OCI-LY1 (cell line): ENCODE measurements around the gene UBE2G2.

Experiments
- H2AFZ ChIP-seq: fragments of 200-600 bp; sonication (generic), shearing (Covaris generic); 2 replicates; pipeline ENCODE4 v1.6.0; 2014; ENCODE audit warnings: antibody characterized with exemption, mild to moderate bottlenecking, low read length
- H3F3A ChIP-seq: fragments of 200-600 bp; sonication (generic), shearing (Covaris generic); 2 replicates; pipeline ENCODE4 v1.6.0; 2014; ENCODE audit warnings: mild to moderate bottlenecking, antibody characterized with exemption, low read length, moderate library complexity; ENCODE audit not compliant: insufficient read depth
- H3K27ac ChIP-seq: fragments of 200-600 bp; sonication (generic); 2 replicates; pipeline ENCODE4 v1.5.1; 2014; ENCODE audit warnings: low read length, mixed run types, mild to moderate bottlenecking, low read depth; ENCODE audit not compliant: poor library complexity, severe bottlenecking
- H3K27me3 ChIP-seq: fragments of 200-600 bp; sonication (generic); 2 replicates; pipeline ENCODE4 v1.6.0; 2014; ENCODE audit warnings: antibody characterized with exemption, mild to moderate bottlenecking, low read length, moderate library complexity; ENCODE audit not compliant: insufficient read depth
- H3K36me3 ChIP-seq: fragments of 200-600 bp; sonication (generic); 2 replicates; pipeline ENCODE4 v1.6.1; 2014; ENCODE audit warnings: mild to moderate bottlenecking, antibody characterized with exemption, low read length, moderate library complexity, mixed read lengths; ENCODE audit not compliant: insufficient read depth
- H3K4me1 ChIP-seq: fragments of 200-600 bp; sonication (generic); 2 replicates; pipeline ENCODE4 v1.5.1; 2014; ENCODE audit warnings: mild to moderate bottlenecking, low read length, moderate library complexity; ENCODE audit not compliant: insufficient read depth, severe bottlenecking
- H3K4me2 ChIP-seq: fragments of 200-600 bp; sonication (generic), shearing (Covaris generic); 2 replicates; pipeline ENCODE4 v1.6.1; 2014; ENCODE audit warnings: low read length
- H3K4me3 ChIP-seq: fragments of 200-600 bp; sonication (generic); 2 replicates; pipeline ENCODE4 v1.5.1; 2014; ENCODE audit warnings: low read length, low read depth, mild to moderate bottlenecking, mixed read lengths; ENCODE audit not compliant: poor library complexity, severe bottlenecking
- H3K79me2 ChIP-seq: fragments of 200-600 bp; shearing (Covaris generic); 2 replicates; pipeline ENCODE4 v1.6.1; 2016; ENCODE audit warnings: mixed run types, low read length, mixed read lengths; ENCODE audit not compliant: insufficient read depth
- H3K9ac ChIP-seq: fragments of 200-600 bp; sonication (generic), shearing (Covaris generic); 2 replicates; pipeline ENCODE4 v1.6.1; 2014; ENCODE audit warnings: mild to moderate bottlenecking, low read length, mixed read lengths
- H3K9me2 ChIP-seq: fragments of 200-600 bp; sonication (generic), shearing (Covaris generic); 2 replicates; pipeline ENCODE4 v1.6.1; 2014; ENCODE audit warnings: low read depth, mild to moderate bottlenecking, low read length, mixed read lengths
- H3K9me3 ChIP-seq: fragments of 200-600 bp; shearing (Covaris generic); 2 replicates; pipeline ENCODE4 v1.6.1; 2014; ENCODE audit warnings: low read length, mixed read lengths
- H4K20me1 ChIP-seq: fragments of 200-600 bp; sonication (generic), shearing (Covaris generic); 2 replicates; pipeline ENCODE4 v1.6.0; 2016; ENCODE audit warnings: mild to moderate bottlenecking, low read length; ENCODE audit not compliant: insufficient read depth
- CTCF ChIP-seq: fragments of 200-600 bp; sonication (generic), shearing (Covaris generic); IDR thresholded peaks from 2 replicates; pipeline ENCODE4 v1.5.1; 2017; ENCODE audit warnings: mild to moderate bottlenecking, antibody characterized with exemption, low read length, moderate library complexity, mixed read lengths
- EZH2 ChIP-seq: fragments of 200-600 bp; sonication (generic), shearing (Covaris generic); IDR thresholded peaks from 2 replicates; pipeline ENCODE4 v1.8.0; 2017; ENCODE audit warnings: borderline replicate concordance, mixed run types, mild to moderate bottlenecking, antibody characterized with exemption, low read length, moderate library complexity, mixed read lengths

The UBE2G2 gene

GRCh38 chr21:44771896-44772525 lies 29.6 kb downstream of the UBE2G2 start:
- no peak overlapping the region for H3K4me3 ChIP-seq
- peaks cover 86% of the 10 kb centered on the region for H3K36me3 ChIP-seq
- no peaks in the 10 kb centered on the region for H4K20me1 ChIP-seq
- H3K4me2 ChIP-seq, result no peak overlapping the region
- H3K4me1 ChIP-seq, result no peaks in the 10 kb centered on the region
- no peak overlapping the region for H3K9ac ChIP-seq
- TF ChIP-seq EZH2 (no peak), CTCF (no peak)
- H3K27ac ChIP-seq, result no peak overlapping the region
- H3K27me3 ChIP-seq, result no peaks in the 10 kb centered on the region
- H3K79me2 ChIP-seq, result no peaks in the 10 kb centered on the region
- H2AFZ ChIP-seq, result no peak overlapping the region
- no peaks in the 10 kb centered on the region for H3F3A ChIP-seq
- no peaks in the 10 kb centered on the region for H3K9me3 ChIP-seq
- no peaks in the 10 kb centered on the region for H3K9me2 ChIP-seq

- H3K4me3 ChIP-seq, result no peak overlapping the region
- no peaks in the 10 kb centered on the region for H3K9me2 ChIP-seq
- no peak overlapping the region for H3K27ac ChIP-seq
- TF ChIP-seq EZH2, result no peak
- TF ChIP-seq CTCF, result no peak
- peaks cover 47% of the 10 kb centered on the region for H3K36me3 ChIP-seq
- no peaks in the 10 kb centered on the region for H3F3A ChIP-seq
- H3K27me3 ChIP-seq, result no peaks in the 10 kb centered on the region
- H3K79me2 ChIP-seq, result no peaks in the 10 kb centered on the region
- no peak overlapping the region for H2AFZ ChIP-seq
- H3K4me2 ChIP-seq, result no peak overlapping the region
- no peak overlapping the region for H3K9ac ChIP-seq
- no peaks in the 10 kb centered on the region for H4K20me1 ChIP-seq
- no peaks in the 10 kb centered on the region for H3K4me1 ChIP-seq
- no peaks in the 10 kb centered on the region for H3K9me3 ChIP-seq
Observed at GRCh38 chr21:44767834-44768831, 33.5 kb downstream of the UBE2G2 start.

GRCh38 chr21:44766818-44767354 lies 34.7 kb downstream of the UBE2G2 start:
- peaks cover 35% of the 10 kb centered on the region for H3K36me3 ChIP-seq
- H3K4me2 ChIP-seq, result no peak overlapping the region
- H3K9me2 ChIP-seq, result no peaks in the 10 kb centered on the region
- H3F3A ChIP-seq, result no peaks in the 10 kb centered on the region
- H3K27me3 ChIP-seq, result no peaks in the 10 kb centered on the region; the same call in 1 of the 2 replicates
- no peaks in the 10 kb centered on the region for H4K20me1 ChIP-seq
- no peak overlapping the region for H3K9ac ChIP-seq
- no peak overlapping the region for H3K27ac ChIP-seq
- H3K79me2 ChIP-seq, result no peaks in the 10 kb centered on the region
- no peak for TF ChIP-seq CTCF
- TF ChIP-seq EZH2, result no peak
- no peak overlapping the region for H2AFZ ChIP-seq
- no peaks in the 10 kb centered on the region for H3K9me3 ChIP-seq
- no peaks in the 10 kb centered on the region for H3K4me1 ChIP-seq
- no peak overlapping the region for H3K4me3 ChIP-seq
